HepG2 (cell line): ENCODE data around the gene USP1. TPM values are rescaled to one million over a fixed set of nuclear protein-coding genes. Genes with fewer than 3 reads are reported as not detected.

Source experiments
- ARNT ChIP-seq: fragments of 450-650 bp; IDR thresholded peaks from 2 replicates; pipeline ENCODE4 v1.6.1; 2017
- ATF1 ChIP-seq: IDR thresholded peaks from 2 replicates; pipeline ENCODE4 v1.6.1; 2016; ENCODE audit warnings: mild to moderate bottlenecking, control low read depth
- BCL3 ChIP-seq: sonication (generic); formaldehyde crosslinking; IDR thresholded peaks from 2 replicates; pipeline ENCODE4 v1.5.1; 2020; ENCODE audit warnings: mild to moderate bottlenecking, missing genetic modification reagents, moderate library complexity
- CEBPG ChIP-seq: IDR thresholded peaks from 2 replicates; pipeline ENCODE4 v1.6.1; 2016
- CENPBD1 ChIP-seq: sonication (generic); formaldehyde crosslinking; IDR thresholded peaks from 2 replicates; pipeline ENCODE4 v1.8.0; 2022; ENCODE audit warnings: missing genetic modification reagents, low read depth, mild to moderate bottlenecking, borderline replicate concordance
- CREB1 ChIP-seq, 2 experiments: fragments of 450-650 bp in 1 of 2; IDR thresholded peaks; 2 replicates each; pipeline ENCODE4 v1.6.1; 2016 to 2017; ENCODE audit warnings: control low read depth in 1 of 2, mild to moderate bottlenecking in 1 of 2, missing compliant biosample characterization in 1 of 2, missing genetic modification characterization in 1 of 2
- DPF2 ChIP-seq: sonication (generic); formaldehyde crosslinking; IDR thresholded peaks from 2 replicates; pipeline ENCODE4 v1.4.0; 2020; ENCODE audit warnings: mild to moderate bottlenecking, low read depth, missing genetic modification reagents, borderline replicate concordance
- ETV5 ChIP-seq: IDR thresholded peaks from 2 replicates; pipeline ENCODE4 v1.6.1; 2018; ENCODE audit warnings: missing biosample characterization, missing genetic modification reagents, inconsistent platforms, borderline replicate concordance
- FOXK1 ChIP-seq: sonication (generic); formaldehyde crosslinking; IDR thresholded peaks from 2 replicates; pipeline ENCODE4 v1.4.0; 2020; ENCODE audit warnings: low read depth, missing genetic modification reagents, borderline replicate concordance
- HDAC2 ChIP-seq: sonication (generic); formaldehyde crosslinking; IDR thresholded peaks from 2 replicates; pipeline ENCODE4 v1.4.0; 2020; ENCODE audit warnings: missing genetic modification reagents
- HMG20A ChIP-seq: IDR thresholded peaks from 2 replicates; pipeline ENCODE4 v1.6.1; 2016; ENCODE audit warnings: borderline replicate concordance
- HNRNPH1 ChIP-seq: fragments of 200-400 bp; formaldehyde crosslinking; optimal IDR thresholded peaks from 2 replicates; pipeline ENCODE3; 2017; ENCODE audit warnings: mild to moderate bottlenecking, low read depth, low read length
- KDM4B ChIP-seq: sonication (generic); formaldehyde crosslinking; IDR thresholded peaks from 2 replicates; pipeline ENCODE4 v1.4.0; 2020; ENCODE audit warnings: missing genetic modification reagents
- KLF13 ChIP-seq: sonication (generic); formaldehyde crosslinking; IDR thresholded peaks from 2 replicates; pipeline ENCODE4 v1.4.0; 2020; ENCODE audit warnings: mild to moderate bottlenecking, missing genetic modification reagents
- ONECUT2 ChIP-seq: sonication (generic); formaldehyde crosslinking; IDR thresholded peaks from 2 replicates; pipeline ENCODE4 v1.4.0; 2020; ENCODE audit warnings: missing genetic modification reagents
- REPIN1 ChIP-seq: sonication (generic); formaldehyde crosslinking; IDR thresholded peaks from 2 replicates; pipeline ENCODE4 v1.8.0; 2022; ENCODE audit warnings: missing genetic modification reagents, low read depth, mild to moderate bottlenecking, borderline replicate concordance
- RFX1 ChIP-seq: fragments of 450-650 bp; IDR thresholded peaks from 2 replicates; pipeline ENCODE4 v1.6.1; 2017
- RXRA ChIP-seq: sonication (generic); formaldehyde crosslinking; IDR thresholded peaks from 2 replicates; pipeline ENCODE4 v1.5.1; 2020; ENCODE audit warnings: missing genetic modification reagents
- TAF15 ChIP-seq: fragments of 200-400 bp; formaldehyde crosslinking; IDR thresholded peaks from one replicate; pipeline ENCODE4 v1.6.1; 2018; ENCODE audit warnings: mild to moderate bottlenecking, low read depth, low read length; ENCODE audit not compliant: poor library complexity, severe bottlenecking
- TOPORS ChIP-seq: sonication (generic); formaldehyde crosslinking; IDR thresholded peaks from 2 replicates; pipeline ENCODE4 v1.8.0; 2023; ENCODE audit warnings: mild to moderate bottlenecking, missing genetic modification reagents
- U2AF2 ChIP-seq: fragments of 200-400 bp; formaldehyde crosslinking; IDR thresholded peaks from 2 replicates; pipeline ENCODE4 v1.6.1; 2017; ENCODE audit warnings: low read depth, mild to moderate bottlenecking, low read length
- ZNF589 ChIP-seq: sonication (generic); formaldehyde crosslinking; conservative IDR thresholded peaks from 2 replicates; pipeline ENCODE4 v1.8.0; 2022; ENCODE audit warnings: mild to moderate bottlenecking, moderate library complexity, missing genetic modification reagents
- ZSCAN31 ChIP-seq: sonication (generic); formaldehyde crosslinking; IDR thresholded peaks from 2 replicates; pipeline ENCODE4 v1.5.0; 2020; ENCODE audit warnings: low read depth, mild to moderate bottlenecking, missing genetic modification reagents
- ZSCAN5A ChIP-seq: sonication (generic); formaldehyde crosslinking; IDR thresholded peaks from 2 replicates; pipeline ENCODE4 v1.8.0; 2022; ENCODE audit warnings: mild to moderate bottlenecking, missing genetic modification reagents, borderline replicate concordance
- polyA plus RNA-seq, 8 experiments: library from polyadenylated mRNA; depleted of rRNA in 3 of 8; stranded (reverse) in 7 of 8; unstranded in 1 of 8; fragments of >200 nt; fragmentation: Illumina TruSeq in 4 of 8; extraction: Trizol in 4 of 8; gene quantifications; 2 replicates each; pipeline versions ENCODE4 v1.2.1 to v1.2.3, GENCODE V29; 2011 to 2016; ENCODE audit warnings: low read depth in 4 of 8, missing spikeins in 1 of 8, mixed read lengths in 1 of 8; ENCODE audit not compliant: insufficient read depth in 1 of 8
- total RNA-seq, 5 experiments: library from RNA; depleted of rRNA; stranded (reverse); fragments of >200 nt; fragmentation: Illumina TruSeq; extraction: Trizol; gene quantifications; 2 replicates each; pipeline ENCODE4 v1.2.3, GENCODE V29; 2016; ENCODE audit warnings: low read depth in 1 of 5
- TF ChIP-seq, protein P1 (sequence below): sonication (generic); formaldehyde crosslinking; conservative IDR thresholded peaks from 2 replicates; pipeline ENCODE4 v1.4.0; 2020; ENCODE audit warnings: mild to moderate bottlenecking, missing genetic modification reagents, moderate library complexity

The USP1 gene
- total and polyA plus RNA-seq, 2 of the 13 experiments (the other 11 are each of a cell fraction or from before 2014, with no cell fraction given): 9.0 to 64.6 TPM

GRCh38 chr1:62424411-62424810 lies 12.4 kb upstream of the USP1 start (continued):
- TF ChIP-seq ZSCAN5A (CRISPR knock-in tag): no peak
- TF ChIP-seq RXRA (CRISPR knock-in tag): no peak
- no peak for TF ChIP-seq ETV5 (CRISPR knock-in tag)
- TF ChIP-seq ARNT: no peak
- no peak for TF ChIP-seq DPF2
- TF ChIP-seq BCL3 (CRISPR knock-in tag): no peak
- no peak for TF ChIP-seq TOPORS
- no peak for TF ChIP-seq FOXK1 (CRISPR knock-in tag)
- TF ChIP-seq ATF1 (CRISPR knock-in tag): no peak
- TF ChIP-seq CEBPG: peak; percentile 21; the same call in 1 of the 2 replicates
- TF ChIP-seq CREB1 (IDR thresholded peaks at IDR 0.05): no peak
- TF ChIP-seq CREB1 (CRISPR knock-in tag; IDR thresholded peaks at IDR 0.05): peak; percentile 38; the same call in 1 of the 2 replicates
- TF ChIP-seq U2AF2: no peak
- TF ChIP-seq ZNF589 (CRISPR knock-in tag): no peak
- TF ChIP-seq KDM4B: no peak
- no peak for TF ChIP-seq KLF13
- TF ChIP-seq, protein P1, sequence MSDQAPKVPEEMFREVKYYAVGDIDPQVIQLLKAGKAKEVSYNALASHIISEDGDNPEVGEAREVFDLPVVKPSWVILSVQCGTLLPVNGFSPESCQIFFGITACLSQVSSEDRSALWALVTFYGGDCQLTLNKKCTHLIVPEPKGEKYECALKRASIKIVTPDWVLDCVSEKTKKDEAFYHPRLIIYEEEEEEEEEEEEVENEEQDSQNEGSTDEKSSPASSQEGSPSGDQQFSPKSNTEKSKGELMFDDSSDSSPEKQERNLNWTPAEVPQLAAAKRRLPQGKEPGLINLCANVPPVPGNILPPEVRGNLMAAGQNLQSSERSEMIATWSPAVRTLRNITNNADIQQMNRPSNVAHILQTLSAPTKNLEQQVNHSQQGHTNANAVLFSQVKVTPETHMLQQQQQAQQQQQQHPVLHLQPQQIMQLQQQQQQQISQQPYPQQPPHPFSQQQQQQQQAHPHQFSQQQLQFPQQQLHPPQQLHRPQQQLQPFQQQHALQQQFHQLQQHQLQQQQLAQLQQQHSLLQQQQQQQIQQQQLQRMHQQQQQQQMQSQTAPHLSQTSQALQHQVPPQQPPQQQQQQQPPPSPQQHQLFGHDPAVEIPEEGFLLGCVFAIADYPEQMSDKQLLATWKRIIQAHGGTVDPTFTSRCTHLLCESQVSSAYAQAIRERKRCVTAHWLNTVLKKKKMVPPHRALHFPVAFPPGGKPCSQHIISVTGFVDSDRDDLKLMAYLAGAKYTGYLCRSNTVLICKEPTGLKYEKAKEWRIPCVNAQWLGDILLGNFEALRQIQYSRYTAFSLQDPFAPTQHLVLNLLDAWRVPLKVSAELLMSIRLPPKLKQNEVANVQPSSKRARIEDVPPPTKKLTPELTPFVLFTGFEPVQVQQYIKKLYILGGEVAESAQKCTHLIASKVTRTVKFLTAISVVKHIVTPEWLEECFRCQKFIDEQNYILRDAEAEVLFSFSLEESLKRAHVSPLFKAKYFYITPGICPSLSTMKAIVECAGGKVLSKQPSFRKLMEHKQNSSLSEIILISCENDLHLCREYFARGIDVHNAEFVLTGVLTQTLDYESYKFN: no peak
- TF ChIP-seq HNRNPH1: no peak
- TF ChIP-seq RFX1: no peak
- no peak for TF ChIP-seq TAF15
- no peak for TF ChIP-seq REPIN1 (CRISPR knock-in tag)
- TF ChIP-seq ONECUT2 (CRISPR knock-in tag): no peak
- no peak for TF ChIP-seq CENPBD1 (CRISPR knock-in tag)
- no peak for TF ChIP-seq HDAC2
- no peak for TF ChIP-seq ZSCAN31 (CRISPR knock-in tag)
- no peak for TF ChIP-seq HMG20A (CRISPR knock-in tag)
